Measurements from ENCODE around the gene SMIM11.

GRCh38 chr21:34367320-34367935 is 7.9 kb upstream of the SMIM11 start:
- TF ChIP-seq MXI1 (IDR thresholded peaks at IDR 0.05; ENCODE audit: low read depth, low read length) (no peak), YY1 (IDR thresholded peaks at IDR 0.05; ENCODE audit: low read depth, low read length) (no peak), ZNF274 (IDR thresholded peaks at IDR 0.05; ENCODE audit: insufficient read depth, insufficient read length) (no peak), CBX5 (IDR thresholded peaks at IDR 0.05; ENCODE audit: low read depth) (no peak), CREB1 (IDR thresholded peaks at IDR 0.05; ENCODE audit: low read depth) (no peak), POLR2A (IDR thresholded peaks at IDR 0.05; ENCODE audit: low read depth, low read length) (no peak)
- TF ChIP-seq, protein P1, sequence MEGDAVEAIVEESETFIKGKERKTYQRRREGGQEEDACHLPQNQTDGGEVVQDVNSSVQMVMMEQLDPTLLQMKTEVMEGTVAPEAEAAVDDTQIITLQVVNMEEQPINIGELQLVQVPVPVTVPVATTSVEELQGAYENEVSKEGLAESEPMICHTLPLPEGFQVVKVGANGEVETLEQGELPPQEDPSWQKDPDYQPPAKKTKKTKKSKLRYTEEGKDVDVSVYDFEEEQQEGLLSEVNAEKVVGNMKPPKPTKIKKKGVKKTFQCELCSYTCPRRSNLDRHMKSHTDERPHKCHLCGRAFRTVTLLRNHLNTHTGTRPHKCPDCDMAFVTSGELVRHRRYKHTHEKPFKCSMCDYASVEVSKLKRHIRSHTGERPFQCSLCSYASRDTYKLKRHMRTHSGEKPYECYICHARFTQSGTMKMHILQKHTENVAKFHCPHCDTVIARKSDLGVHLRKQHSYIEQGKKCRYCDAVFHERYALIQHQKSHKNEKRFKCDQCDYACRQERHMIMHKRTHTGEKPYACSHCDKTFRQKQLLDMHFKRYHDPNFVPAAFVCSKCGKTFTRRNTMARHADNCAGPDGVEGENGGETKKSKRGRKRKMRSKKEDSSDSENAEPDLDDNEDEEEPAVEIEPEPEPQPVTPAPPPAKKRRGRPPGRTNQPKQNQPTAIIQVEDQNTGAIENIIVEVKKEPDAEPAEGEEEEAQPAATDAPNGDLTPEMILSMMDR (IDR thresholded peaks at IDR 0.05 in 2 of 3, conservative IDR thresholded peaks at IDR 0.05 in 1 of 3; ENCODE audit: control insufficient read depth in 2 of 3, extremely low read depth in 1 of 3, insufficient read depth in 1 of 3, low read depth in 3 of 3, low read length in 3 of 3) = peak; percentile 69 to 73 (median 72)
